ENCODE measurements around the gene GTF2E1. TPM values are rescaled to one million over a fixed set of nuclear protein-coding genes. Genes with fewer than 3 reads are reported as not detected.

The GTF2E1 gene
- total and polyA plus RNA-seq, 2 of the 4 experiments (the other 2 are of a cell fraction) = 8.2 to 18.5 TPM

- dilution Hi-C loops (cut with HindIII; ENCODE audit: low sequenced_read_pairs, unreplicated experiment) = no loop called here
- Histone ChIP-seq H3K79me1 (ENCODE audit: low read depth in 1 of 2, low read length in 2 of 2) (peaks cover 0 to 8% of the 10 kb centered on the region in 2 experiments; a peak in 1 of 4 replicates), H3K27ac (ENCODE audit: insufficient read depth, low read length) (no peak overlapping the region), H3K4me2 (ENCODE audit: low read depth, low read length) (no peak overlapping the region), H2AK5ac (ENCODE audit: low read depth, low read length) (no peak overlapping the region), H3K27me3 (ENCODE audit: control insufficient read depth, insufficient read depth, low read length) (no peaks in the 10 kb centered on the region), H3K14ac (replicated peaks; ENCODE audit: low read depth, low read length) (no peak overlapping the region), H3K18ac (ENCODE audit: low read depth, low read length) (no peak overlapping the region), H3K56ac (ENCODE audit: extremely low read depth, insufficient read depth, low read length) (no peak overlapping the region), H4K20me1 (ENCODE audit: insufficient read depth, low read length) (no peaks in the 10 kb centered on the region), H3K4me1 (ENCODE audit: control insufficient read depth, insufficient read depth, low read length) (peaks cover 2% of the 10 kb centered on the region), H4K5ac (ENCODE audit: low read depth, low read length) (no peak overlapping the region), H3K9me1 (ENCODE audit: insufficient read depth, low read length) (no peaks in the 10 kb centered on the region), H2BK20ac (ENCODE audit: low read depth, low read length) (no peak overlapping the region), H3K4ac (ENCODE audit: low read depth, low read length) (no peak overlapping the region), H4K8ac (ENCODE audit: low read depth in 2 of 2, low read length in 2 of 2) (no peak overlapping the region), H2BK5ac (ENCODE audit: low read depth, low read length, poor library complexity, severe bottlenecking) (no peak overlapping the region), H3K4me3 (ENCODE audit: insufficient read depth, low read depth, low read length) (no peak overlapping the region), H3K23ac (ENCODE audit: low read depth, low read length) (no peak overlapping the region), H2AFZ (replicated peaks; ENCODE audit: low read length, poor library complexity) (no peak overlapping the region), H2BK120ac (ENCODE audit: low read depth, low read length) (no peak overlapping the region), H3K36me3 (ENCODE audit: control insufficient read depth, insufficient read depth, low read length) (no peaks in the 10 kb centered on the region), H3K9me3 (ENCODE audit: control insufficient read depth, insufficient read depth, low read length) (no peaks in the 10 kb centered on the region), H4K91ac (ENCODE audit: insufficient read depth, low read depth, low read length) (no peak overlapping the region), H2AK9ac (replicated peaks; ENCODE audit: low read depth, low read length, poor library complexity) (no peak overlapping the region), H3K9ac (ENCODE audit: low read depth, low read length) (no peak overlapping the region), H2BK15ac (ENCODE audit: low read depth, low read length) (no peak overlapping the region)
- intact Hi-C loops (cut with micrococcal nuclease) = no loop called here
- 78% methylated on average over 1 of the region's 1 CpG; no CpG with 5 or more reads in 1 of the 2 experiments for WGBS, 2 experiments (ENCODE audit: extremely low coverage in 2 of 2, insufficient read length in 1 of 2)
- DNase-seq = no peak
- POLR2A ChIA-PET (ENCODE audit: unreplicated experiment) = no interaction called here
- in situ Hi-C loops (cut with MboI; ENCODE audit: low sequenced_read_pairs) = no loop called here
- CTCF ChIA-PET = no interaction called here
- no TSS peak for BruUV-seq (replicated peaks)
- ATAC-seq (ENCODE audit: low read depth) = no peak
- no peak for TF ChIP-seq MAFK (IDR thresholded peaks at IDR 0.05; ENCODE audit: low read depth, low read length)
- TF ChIP-seq RFX5 (IDR thresholded peaks at IDR 0.05; ENCODE audit: low read depth, low read length) = no peak
- no peak for TF ChIP-seq RCOR1 (IDR thresholded peaks at IDR 0.05; ENCODE audit: insufficient replicate concordance, low read length)
- TF ChIP-seq MAZ (IDR thresholded peaks at IDR 0.05; ENCODE audit: borderline replicate concordance, low read depth, low read length) = no peak
- no peak for TF ChIP-seq MXI1 (IDR thresholded peaks at IDR 0.05; ENCODE audit: borderline replicate concordance, low read depth, low read length)
- no peak for TF ChIP-seq POLR2A (IDR thresholded peaks at IDR 0.05; ENCODE audit: low read depth, low read length)
- TF ChIP-seq CTCF (conservative IDR thresholded peaks at IDR 0.05; ENCODE audit: low read depth, low read length) = no peak
- TF ChIP-seq, protein P1, sequence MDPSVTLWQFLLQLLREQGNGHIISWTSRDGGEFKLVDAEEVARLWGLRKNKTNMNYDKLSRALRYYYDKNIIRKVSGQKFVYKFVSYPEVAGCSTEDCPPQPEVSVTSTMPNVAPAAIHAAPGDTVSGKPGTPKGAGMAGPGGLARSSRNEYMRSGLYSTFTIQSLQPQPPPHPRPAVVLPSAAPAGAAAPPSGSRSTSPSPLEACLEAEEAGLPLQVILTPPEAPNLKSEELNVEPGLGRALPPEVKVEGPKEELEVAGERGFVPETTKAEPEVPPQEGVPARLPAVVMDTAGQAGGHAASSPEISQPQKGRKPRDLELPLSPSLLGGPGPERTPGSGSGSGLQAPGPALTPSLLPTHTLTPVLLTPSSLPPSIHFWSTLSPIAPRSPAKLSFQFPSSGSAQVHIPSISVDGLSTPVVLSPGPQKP (IDR thresholded peaks at IDR 0.05; ENCODE audit: borderline replicate concordance, low read depth, low read length) = no peak
- TF ChIP-seq RAD21 (IDR thresholded peaks at IDR 0.05; ENCODE audit: low read length) = no peak
- no peak for TF ChIP-seq CEBPB (IDR thresholded peaks at IDR 0.05; ENCODE audit: low read depth, low read length)
- TF ChIP-seq NFE2L2 (IDR thresholded peaks at IDR 0.05; ENCODE audit: low read depth, low read length) = no peak
- no peak for TF ChIP-seq BHLHE40 (IDR thresholded peaks at IDR 0.05; ENCODE audit: low read depth, low read length)
- no peak for TF ChIP-seq CHD1 (IDR thresholded peaks at IDR 0.05; ENCODE audit: low read depth, low read length)
- no peak for TF ChIP-seq SMC3 (IDR thresholded peaks at IDR 0.05; ENCODE audit: low read depth, low read length)
- TF ChIP-seq, protein P2, sequence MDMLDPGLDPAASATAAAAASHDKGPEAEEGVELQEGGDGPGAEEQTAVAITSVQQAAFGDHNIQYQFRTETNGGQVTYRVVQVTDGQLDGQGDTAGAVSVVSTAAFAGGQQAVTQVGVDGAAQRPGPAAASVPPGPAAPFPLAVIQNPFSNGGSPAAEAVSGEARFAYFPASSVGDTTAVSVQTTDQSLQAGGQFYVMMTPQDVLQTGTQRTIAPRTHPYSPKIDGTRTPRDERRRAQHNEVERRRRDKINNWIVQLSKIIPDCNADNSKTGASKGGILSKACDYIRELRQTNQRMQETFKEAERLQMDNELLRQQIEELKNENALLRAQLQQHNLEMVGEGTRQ (IDR thresholded peaks at IDR 0.05; ENCODE audit: low read depth, low read length) = no peak
- TF ChIP-seq FOS (IDR thresholded peaks at IDR 0.05; ENCODE audit: low read depth, low read length) = no peak
Measured at GRCh38 chr3:120710369-120710768, 32.2 kb upstream of the GTF2E1 start.

Measured in IMR-90 (cell line).